ENCODE measurements around the gene MAFB. TPM values are rescaled to one million over a fixed set of nuclear protein-coding genes. Genes with fewer than 3 reads are reported as not detected.

MAFB gene
- total RNA-seq, 2 experiments from 2014 or later, result not detected

DNA sequence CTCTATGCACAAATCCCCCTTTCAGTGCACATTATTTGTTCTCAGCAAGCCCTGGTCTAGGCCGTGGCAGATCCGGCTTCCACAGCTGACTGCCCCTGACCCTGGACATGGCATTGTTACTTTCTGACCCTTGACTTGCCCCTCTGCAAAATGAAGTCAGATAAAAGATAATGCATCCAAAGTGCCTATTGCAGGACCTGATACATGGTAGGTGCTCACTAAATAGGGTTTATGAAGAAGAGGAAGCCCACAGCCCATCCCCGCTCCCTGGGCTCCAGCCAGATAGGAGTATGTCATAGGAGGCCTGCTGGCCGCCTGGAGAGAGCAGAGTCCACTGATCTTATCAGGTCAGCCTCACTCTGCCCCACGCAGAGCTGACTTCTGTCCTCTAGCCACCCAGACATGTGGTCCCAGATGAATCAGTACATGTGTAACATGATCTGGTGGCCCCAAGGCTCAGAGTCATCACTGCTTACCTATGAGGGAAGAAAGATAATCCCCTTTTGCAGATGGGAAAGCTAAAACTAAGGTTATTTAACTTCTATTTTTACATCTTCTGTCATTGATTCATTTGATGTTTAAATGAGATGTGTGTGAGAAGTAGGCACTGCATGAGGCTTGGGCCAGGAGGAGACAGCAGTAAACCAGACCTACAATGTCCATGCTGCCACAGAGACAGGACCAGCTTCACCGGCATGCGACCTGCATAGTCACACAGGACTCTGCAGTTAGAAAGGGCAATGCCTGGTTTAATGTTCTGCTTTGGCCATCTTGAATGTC is 20.4 kb downstream of the MAFB start:
- no peak overlapping the region for H3K4me3 Mint-ChIP-seq
- ChIA-PET POLR2A (no interaction called here), CTCF (no interaction called here)
- H3K27ac Mint-ChIP-seq, result no peak overlapping the region
- no peaks in the 10 kb centered on the region for H3K9me3 Mint-ChIP-seq
- ATAC-seq (no peak), DNase-seq (no peak)
- intact Hi-C loops (cut with micrococcal nuclease), result no loop called here
- H3K4me1 Mint-ChIP-seq (ENCODE audit: low read depth), result no peaks in the 10 kb centered on the region
- peaks cover 4% of the 10 kb centered on the region for H3K27me3 Mint-ChIP-seq
- no peaks in the 10 kb centered on the region for H3K36me3 Mint-ChIP-seq (ENCODE audit: low read depth)
- TF ChIP-seq, protein P1, sequence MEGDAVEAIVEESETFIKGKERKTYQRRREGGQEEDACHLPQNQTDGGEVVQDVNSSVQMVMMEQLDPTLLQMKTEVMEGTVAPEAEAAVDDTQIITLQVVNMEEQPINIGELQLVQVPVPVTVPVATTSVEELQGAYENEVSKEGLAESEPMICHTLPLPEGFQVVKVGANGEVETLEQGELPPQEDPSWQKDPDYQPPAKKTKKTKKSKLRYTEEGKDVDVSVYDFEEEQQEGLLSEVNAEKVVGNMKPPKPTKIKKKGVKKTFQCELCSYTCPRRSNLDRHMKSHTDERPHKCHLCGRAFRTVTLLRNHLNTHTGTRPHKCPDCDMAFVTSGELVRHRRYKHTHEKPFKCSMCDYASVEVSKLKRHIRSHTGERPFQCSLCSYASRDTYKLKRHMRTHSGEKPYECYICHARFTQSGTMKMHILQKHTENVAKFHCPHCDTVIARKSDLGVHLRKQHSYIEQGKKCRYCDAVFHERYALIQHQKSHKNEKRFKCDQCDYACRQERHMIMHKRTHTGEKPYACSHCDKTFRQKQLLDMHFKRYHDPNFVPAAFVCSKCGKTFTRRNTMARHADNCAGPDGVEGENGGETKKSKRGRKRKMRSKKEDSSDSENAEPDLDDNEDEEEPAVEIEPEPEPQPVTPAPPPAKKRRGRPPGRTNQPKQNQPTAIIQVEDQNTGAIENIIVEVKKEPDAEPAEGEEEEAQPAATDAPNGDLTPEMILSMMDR (IDR thresholded peaks at IDR 0.05), result no peak

DNA sequence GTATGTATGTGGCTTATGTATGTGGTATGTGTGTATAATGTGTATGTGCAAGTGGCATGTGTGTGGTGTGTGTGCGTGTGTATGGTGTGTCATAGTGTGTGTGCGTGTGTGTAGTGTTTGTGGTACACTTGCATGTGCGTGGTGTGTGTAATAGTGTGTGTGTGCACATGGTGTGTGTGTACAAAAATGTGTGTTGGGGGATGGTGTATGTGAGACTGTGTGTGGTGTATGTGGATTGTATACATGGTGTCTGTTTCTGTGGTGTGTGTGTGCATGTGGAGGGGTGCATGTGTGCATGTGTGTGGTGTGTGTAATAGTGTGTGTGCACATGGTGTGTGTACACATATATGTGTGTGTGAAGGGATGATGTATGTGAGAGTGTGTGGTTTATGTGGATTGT is 21.5 kb downstream of the MAFB start:
- ChIA-PET POLR2A (no interaction called here), CTCF (no interaction called here)
- no peak for DNase-seq
- no peak for ATAC-seq
- Mint-ChIP-seq H3K27ac (no peak overlapping the region), H3K36me3 (ENCODE audit: low read depth) (no peaks in the 10 kb centered on the region), H3K4me3 (no peak overlapping the region), H3K4me1 (ENCODE audit: low read depth) (no peaks in the 10 kb centered on the region), H3K9me3 (no peaks in the 10 kb centered on the region), H3K27me3 (peaks cover 1% of the 10 kb centered on the region)
- intact Hi-C loops (cut with micrococcal nuclease), result no loop called here
- TF ChIP-seq, protein P1 (IDR thresholded peaks at IDR 0.05), result no peak

DNA sequence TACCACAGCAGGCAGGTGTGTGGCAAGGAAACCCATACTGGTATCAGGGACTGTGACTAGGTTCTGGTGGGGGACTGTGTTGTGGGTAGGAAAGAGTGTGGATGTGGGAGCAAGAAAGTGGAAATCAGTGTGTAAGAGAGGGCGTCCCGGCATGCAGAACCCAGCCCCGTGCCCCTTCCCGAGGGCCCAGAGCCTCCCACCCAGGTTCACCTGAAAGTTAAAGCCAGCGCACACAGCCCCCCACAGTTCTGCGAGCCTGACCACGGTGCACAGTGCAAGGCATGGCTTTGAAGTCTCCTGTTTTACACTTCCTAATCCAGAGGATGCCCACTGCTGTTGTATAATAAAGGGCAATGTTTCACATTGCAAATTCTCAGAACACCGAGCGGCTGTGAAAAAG is 22.7 kb downstream of the MAFB start:
- Mint-ChIP-seq H3K4me3 (no peak overlapping the region), H3K9me3 (no peaks in the 10 kb centered on the region), H3K36me3 (ENCODE audit: low read depth) (no peaks in the 10 kb centered on the region), H3K27ac (no peak overlapping the region), H3K4me1 (ENCODE audit: low read depth) (no peaks in the 10 kb centered on the region), H3K27me3 (peaks cover 1% of the 10 kb centered on the region)
- ChIA-PET CTCF (no interaction called here), POLR2A (no interaction called here)
- no peak for ATAC-seq
- no peak for DNase-seq
- intact Hi-C loops (cut with micrococcal nuclease), result no loop called here
- TF ChIP-seq, protein P1 (IDR thresholded peaks at IDR 0.05), result no peak

DNA sequence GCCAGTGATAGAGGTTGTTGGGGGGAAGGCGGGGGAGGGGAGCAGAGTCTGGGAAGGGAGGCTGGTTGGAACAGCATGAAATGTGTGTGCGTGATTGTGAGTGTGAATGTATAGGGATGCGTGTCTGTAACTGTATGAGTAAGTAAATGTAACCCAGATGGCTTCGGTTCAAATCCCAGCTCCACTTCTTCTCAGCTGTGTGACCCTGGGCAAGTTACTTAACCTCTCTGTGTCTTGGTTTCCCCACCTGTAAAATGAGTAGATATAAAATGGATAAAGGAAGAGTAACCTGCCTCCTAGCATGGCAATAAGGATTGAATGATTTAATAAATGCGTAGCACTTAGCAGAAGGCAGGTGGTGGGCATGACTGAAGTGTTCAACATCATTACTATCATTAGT is 24.1 kb downstream of the MAFB start:
- ATAC-seq (no peak), DNase-seq (no peak)
- POLR2A ChIA-PET, result no interaction called here
- Mint-ChIP-seq H3K9me3 (no peaks in the 10 kb centered on the region), H3K27me3 (no peaks in the 10 kb centered on the region), H3K4me1 (ENCODE audit: low read depth) (no peaks in the 10 kb centered on the region), H3K36me3 (ENCODE audit: low read depth) (no peaks in the 10 kb centered on the region), H3K4me3 (no peak overlapping the region), H3K27ac (no peak overlapping the region)
- intact Hi-C loops (cut with micrococcal nuclease), result no loop called here
- TF ChIP-seq, protein P1 (IDR thresholded peaks at IDR 0.05), result no peak
- CTCF ChIA-PET, result no interaction called here

DNA sequence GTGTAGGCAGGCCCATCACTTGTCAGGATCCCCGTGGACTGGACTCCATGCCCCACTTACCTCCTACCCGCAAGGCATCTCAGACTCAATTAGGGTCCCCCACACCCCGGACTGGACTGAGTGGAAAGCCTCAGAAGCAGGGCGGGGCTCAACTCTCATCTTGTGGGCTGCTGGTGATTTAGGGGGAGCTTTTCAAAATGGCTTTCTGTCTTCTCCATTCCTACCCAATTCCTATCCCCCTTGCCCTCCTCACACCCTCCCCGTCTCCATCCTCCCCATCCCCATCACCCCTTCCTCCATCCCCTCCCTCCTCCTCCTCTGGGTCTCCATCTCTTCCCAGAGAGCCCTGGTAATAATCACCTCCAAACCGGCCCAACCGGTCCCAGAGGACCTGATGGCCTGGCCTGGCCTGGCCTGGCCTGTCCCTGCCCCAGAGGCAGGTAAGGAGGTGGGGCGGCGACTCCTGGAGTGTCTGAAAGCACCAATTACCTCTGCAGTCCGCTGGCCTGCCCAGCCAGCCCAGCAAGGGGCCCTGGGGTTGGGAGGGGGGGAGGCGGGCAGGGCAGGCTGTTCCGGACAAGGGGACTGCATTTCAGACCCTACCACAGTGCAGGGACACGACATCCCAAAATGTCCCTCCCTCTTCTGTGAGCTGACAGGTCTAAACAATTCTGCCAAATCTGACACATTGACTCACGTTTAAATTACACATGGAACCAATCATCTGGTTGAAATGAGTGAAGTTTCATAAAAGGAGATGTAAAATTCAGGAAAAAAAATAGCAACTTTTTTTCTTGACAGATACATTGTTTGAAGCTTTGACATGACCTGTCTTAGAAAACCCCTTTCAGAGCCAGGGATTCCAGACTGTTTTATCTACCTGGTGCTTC is 24.8 kb downstream of the MAFB start:
- Mint-ChIP-seq H3K4me1 (ENCODE audit: low read depth) (no peaks in the 10 kb centered on the region), H3K4me3 (no peak overlapping the region), H3K9me3 (no peaks in the 10 kb centered on the region), H3K27ac (no peak overlapping the region), H3K27me3 (peaks cover 1% of the 10 kb centered on the region), H3K36me3 (ENCODE audit: low read depth) (no peaks in the 10 kb centered on the region)
- TF ChIP-seq, protein P1 (IDR thresholded peaks at IDR 0.05), result no peak
- intact Hi-C loops (cut with micrococcal nuclease), result no loop called here
- POLR2A ChIA-PET, result no interaction called here
- DNase-seq, result no peak
- no peak for ATAC-seq
- CTCF ChIA-PET, result no interaction called here
